ENCODE data around the gene CHST11.
"Not testable (repeated sequence)": the region's sequence is repeated elsewhere in the genome, so short reads cannot be mapped to it uniquely, and the experiment has no call there.

The CHST11 gene

GRCh38 chr12:104532636-104533035 lies 75.9 kb downstream of the CHST11 start:
- no peak for DNase-seq

GRCh38 chr12:104533134-104533533 lies 76.4 kb downstream of the CHST11 start:
- DNase-seq: no peak

DNA sequence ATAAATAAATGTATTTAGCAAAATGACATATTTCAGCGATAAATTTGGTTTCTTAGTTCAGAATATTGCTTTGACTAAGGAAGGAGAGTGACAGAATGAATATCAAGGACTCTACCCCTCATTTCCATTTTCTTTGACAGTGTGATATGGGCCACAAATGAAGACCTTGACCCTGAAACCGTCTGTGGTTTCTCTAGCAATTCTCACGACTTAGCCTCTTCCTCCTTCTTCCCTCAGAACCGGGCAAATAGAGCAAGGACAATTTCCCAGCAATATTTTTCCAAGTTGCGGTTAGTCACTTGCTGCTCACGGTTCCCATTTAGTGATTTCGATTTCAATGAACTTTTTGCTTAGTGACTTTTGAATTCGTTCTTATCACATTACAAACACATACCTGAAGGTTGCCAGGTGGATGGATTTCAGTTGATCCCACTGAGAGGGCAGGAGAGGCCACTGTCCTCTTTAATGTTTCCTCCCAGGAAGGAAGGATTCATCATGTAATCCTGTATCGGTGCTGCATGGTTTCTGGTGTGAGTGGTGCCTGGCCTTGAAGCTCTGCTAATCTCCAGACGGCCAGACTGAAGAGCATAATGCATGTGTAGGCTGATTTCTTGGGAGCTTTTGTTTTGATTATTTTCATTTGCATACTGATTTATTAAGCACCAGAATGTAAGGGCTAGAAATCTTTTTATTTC lies 77.6 kb downstream of the CHST11 start:
- DNase-seq: no peak

DNA sequence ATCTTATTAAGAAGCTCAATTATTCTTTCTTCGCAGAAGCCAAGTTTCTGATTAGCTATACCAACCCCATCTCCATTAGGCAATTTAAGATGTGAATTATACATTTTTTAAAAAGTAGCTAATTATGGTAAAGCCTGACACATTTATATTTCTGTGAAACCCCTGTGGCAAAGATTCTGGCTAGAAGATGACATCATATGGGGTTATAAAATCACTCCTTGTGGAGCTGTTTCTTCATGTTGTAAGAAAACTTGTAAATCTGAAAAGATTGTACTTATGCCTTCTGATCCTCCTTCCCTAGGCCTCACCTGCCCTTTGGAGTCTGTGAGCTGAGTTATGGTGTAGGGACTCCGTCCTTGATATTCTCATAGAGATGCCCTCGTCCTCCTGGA lies 78.1 kb downstream of the CHST11 start:
- no peak for DNase-seq

GRCh38 chr12:104535369-104535768 lies 78.6 kb downstream of the CHST11 start:
- DNase-seq: no peak

GRCh38 chr12:104536841-104537240 lies 80.1 kb downstream of the CHST11 start:
- DNase-seq: no peak

- DNase-seq: no peak
These were observed 81.3 kb downstream of the CHST11 start for GRCh38 chr12:104538056-104538455.

DNA sequence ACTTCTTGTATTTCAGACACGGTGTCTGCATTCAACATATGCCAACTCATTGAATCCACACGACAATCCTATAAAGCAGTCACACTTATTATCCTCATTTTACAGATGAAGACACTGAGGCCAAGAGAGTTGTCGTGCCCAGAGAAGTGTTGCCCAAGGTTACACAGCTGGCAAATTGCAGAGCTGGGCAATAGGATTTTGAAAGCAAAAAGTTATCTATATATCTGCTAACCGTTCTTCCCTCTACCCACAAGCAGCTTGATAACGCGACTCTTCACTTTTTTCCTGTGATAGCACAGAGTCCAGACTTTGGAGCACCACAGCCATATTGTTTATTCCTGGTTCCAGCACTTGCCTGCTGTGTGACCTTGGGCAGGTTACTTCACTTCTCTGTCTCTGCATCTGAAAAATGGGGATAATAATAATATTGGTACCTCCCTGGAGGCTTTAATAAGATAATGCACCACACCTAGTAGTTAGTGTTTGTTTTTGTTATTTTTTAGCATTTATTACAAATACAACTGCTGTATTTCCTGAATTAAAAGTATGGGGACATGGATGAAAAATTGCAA lies 82.2 kb downstream of the CHST11 start:
- DNase-seq: no peak

DNA sequence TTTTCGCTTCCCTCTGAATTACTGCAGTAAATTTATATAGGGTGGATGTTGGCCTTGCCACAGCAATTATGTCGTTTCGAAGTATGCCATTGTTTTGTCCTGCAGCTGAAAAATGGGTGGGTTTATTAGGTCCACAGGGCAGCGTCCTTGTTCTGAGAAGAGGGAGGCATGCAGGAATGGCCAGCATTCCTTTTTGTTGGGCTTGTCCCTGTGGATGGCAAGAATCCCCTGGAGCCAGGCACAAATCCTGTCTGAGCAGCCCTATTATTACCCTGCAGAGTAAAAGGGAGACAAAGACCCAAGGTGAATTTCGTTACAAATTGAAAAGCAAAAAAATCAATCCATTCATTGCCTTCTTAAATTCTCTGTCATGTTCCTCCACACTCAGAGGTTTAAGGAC lies 88.1 kb downstream of the CHST11 start:
- DNase-seq: no peak

GRCh38 chr12:104546575-104546974 lies 89.8 kb downstream of the CHST11 start:
- DNase-seq: peak in 1 of 2 donors; percentile 26

DNA sequence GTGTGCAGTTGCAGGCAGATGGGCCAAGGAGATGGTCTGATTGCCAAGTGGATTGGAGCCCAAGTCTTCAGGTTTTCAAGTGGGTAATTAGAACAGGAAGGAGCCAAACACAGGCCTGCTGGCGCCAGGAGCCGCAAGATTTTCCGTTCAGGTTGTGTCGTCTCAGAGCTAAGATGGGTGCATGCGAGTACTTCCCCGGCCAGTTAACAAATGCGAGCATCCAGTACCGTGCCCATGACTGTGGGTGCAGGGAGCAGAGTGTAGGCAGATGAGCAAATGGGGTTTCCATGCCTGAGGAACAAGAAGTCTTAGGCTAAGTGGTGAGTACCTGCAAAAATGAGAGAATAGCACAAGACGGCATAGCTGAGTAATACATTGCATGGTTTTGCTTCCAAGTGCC lies 90.5 kb downstream of the CHST11 start:
- no peak for DNase-seq

GRCh38 chr12:104549815-104550480 lies 93.2 kb downstream of the CHST11 start:
- no peak for DNase-seq

- DNase-seq: no peak
These were observed 94.7 kb downstream of the CHST11 start for GRCh38 chr12:104551313-104551931.

- no peak for DNase-seq
These were observed 96.7 kb downstream of the CHST11 start for GRCh38 chr12:104553421-104553820.

DNA sequence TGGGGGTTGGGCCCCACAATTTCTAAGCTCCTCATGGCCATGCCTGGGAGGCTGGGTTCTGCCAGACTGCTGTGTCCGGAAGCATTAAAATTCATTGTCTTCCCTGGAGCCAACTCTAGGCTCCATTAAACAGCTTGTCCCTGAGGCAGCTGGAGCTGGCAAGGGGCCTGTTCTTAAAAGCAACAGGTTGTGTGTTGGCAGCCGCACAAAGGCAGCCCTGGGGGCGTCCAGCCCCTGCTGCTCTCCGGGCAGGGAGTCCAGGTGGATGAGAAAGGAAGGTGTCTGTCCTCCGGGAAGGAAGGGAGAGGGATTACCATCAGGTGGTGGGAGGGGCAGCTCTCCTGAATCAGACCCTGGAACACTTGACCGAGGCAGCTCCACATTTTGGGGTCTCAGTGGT lies 98.9 kb downstream of the CHST11 start:
- no peak for DNase-seq

- no peak for DNase-seq
These were observed 100.9 kb downstream of the CHST11 start for GRCh38 chr12:104557488-104558195.

GRCh38 chr12:104560881-104561280 lies 104.1 kb downstream of the CHST11 start:
- DNase-seq: no peak

- DNase-seq: no peak
These were observed 106.0 kb downstream of the CHST11 start for GRCh38 chr12:104562763-104563162.

DNA sequence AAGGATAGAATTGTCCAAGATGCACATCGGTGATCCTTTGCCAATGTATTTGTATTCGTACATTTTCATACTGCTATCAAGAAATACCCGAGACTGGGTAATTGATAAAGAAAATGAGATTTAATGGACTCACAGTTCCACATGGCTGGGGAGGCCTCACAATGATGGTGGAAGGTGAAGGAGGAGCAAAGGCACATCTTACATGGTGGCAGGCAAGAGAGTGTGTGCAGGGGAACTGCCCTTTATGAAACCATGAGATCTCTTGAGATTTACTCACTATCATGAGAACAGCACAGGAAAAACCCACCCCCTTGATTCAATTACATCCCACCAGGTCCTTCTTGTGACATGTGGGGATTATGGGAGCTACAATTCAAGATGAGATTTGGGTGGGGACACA lies 107.9 kb downstream of the CHST11 start:
- not testable (repeated sequence) for DNase-seq

DNA sequence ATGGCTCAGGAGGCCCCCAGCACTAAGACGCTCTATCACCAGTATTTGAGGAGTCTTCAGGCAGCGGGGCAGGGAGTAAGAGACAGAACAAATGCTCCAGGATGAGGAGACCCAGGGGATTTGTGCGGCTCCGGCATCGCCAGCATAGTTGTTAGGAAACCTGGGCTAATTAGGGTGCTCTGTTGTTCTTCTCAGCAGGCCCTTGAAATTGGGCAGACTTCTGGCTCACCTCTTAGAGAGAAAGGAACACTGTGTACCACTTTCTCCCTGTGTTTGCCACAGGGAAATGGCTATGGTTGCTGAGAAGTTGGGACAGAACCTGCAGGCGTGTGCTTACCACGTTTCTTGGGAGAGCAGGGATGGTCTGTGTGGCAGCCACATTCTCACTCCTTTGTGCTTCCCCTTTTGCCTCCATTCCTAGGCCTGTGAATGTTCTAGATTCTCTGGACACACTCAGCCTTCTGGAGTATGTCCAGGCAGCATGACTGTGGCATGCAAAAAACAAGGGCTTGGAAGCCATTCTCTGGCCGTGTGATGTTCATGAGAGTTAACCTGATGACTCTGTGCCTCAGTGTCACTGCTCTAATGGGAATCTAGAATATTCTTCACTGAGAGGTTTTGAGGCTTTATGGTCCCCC lies 109.0 kb downstream of the CHST11 start:
- DNase-seq: no peak

- DNase-seq: no peak
These were observed 109.7 kb downstream of the CHST11 start for GRCh38 chr12:104566244-104566993.

Data from CD4-positive, alpha-beta T cell treated with Interleukin-4 for 1 hour (primary cell).